ENCODE measurements around the gene ITGAX. TPM values are rescaled to one million over a fixed set of nuclear protein-coding genes. Genes with fewer than 3 reads are reported as not detected.

The ITGAX gene
- total RNA-seq, 1 experiment from 2014 or later, result 1.9 TPM

DNA sequence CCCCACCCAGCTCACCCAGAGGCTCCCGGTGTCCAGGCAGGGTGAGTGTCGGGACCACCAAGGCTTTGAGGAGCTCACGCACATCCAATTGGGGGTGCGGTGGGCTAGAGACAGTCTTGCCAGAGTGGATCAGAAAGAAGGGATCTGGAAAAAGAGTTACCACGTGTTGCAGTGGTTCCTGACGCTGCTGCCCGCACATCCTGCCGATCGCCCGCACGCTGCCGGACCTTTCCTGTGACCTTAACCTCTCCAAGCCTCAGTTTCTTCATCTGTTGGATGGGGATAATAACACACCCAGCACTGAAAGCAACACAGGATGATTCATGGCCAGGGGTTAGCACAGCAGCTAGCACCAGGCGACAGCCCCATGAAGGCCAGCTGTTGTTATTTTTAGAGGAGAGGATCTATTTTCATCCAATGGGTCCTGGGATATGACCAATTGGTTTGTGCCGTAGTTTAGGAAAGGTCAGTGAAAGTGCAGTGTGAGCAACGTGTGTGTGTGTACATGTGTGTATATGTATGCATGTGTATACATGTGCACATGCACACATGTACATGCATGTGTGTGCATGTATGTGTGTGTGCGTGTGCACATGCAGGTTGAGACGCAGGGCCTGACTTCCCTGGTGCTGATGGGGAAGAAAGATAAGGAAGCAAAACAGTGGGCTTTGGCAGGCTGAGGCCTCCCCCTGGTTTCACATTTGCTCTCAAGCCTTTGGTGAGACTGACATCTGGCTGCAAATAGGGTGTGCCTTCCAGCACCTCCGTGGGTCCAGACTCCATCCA lies 2.5 kb downstream of the ITGAX start:
- ATAC-seq (no peak), DNase-seq (ENCODE audit: low read depth, low spot score) (no peak)
- peaks cover 10 to 14% of the 10 kb centered on the region in 2 experiments; a peak in 3 of 4 replicates for H3K4me1 ChIP-seq (ENCODE audit: control insufficient read depth in 1 of 2, insufficient read depth in 2 of 2, low read length in 2 of 2)
- no peaks in the 10 kb centered on the region for H3K79me2 ChIP-seq (ENCODE audit: insufficient read depth, low read length)
- no peaks in the 10 kb centered on the region for H3K27me3 ChIP-seq (ENCODE audit: insufficient read depth, low read length)
- H3K4me3 ChIP-seq (replicated peaks in 1 of 2; ENCODE audit: low read depth in 1 of 2, low read length in 2 of 2), result no peak overlapping the region
- no peak overlapping the region for H3K27ac ChIP-seq (ENCODE audit: low read depth, low read length)
- ChIA-PET CTCF (no interaction called here), POLR2A (no interaction called here), RAD21 (ENCODE audit: low non-redundant PET in 1 of 2, low total read pairs in 2 of 2, uncharacterized antibody in 2 of 2, unreplicated experiment in 2 of 2) (no interaction called here)
- TF ChIP-seq CBX3 (IDR thresholded peaks at IDR 0.05; ENCODE audit: low read depth), result no peak
- no peak for TF ChIP-seq JUND (IDR thresholded peaks at IDR 0.05)
- TF ChIP-seq POLR2A (IDR thresholded peaks at IDR 0.05; ENCODE audit: borderline replicate concordance, extremely low read depth, insufficient read depth, insufficient read length), result no peak
- TF ChIP-seq EZH2 (IDR thresholded peaks at IDR 0.05), result no peak
- TF ChIP-seq ZFX (IDR thresholded peaks at IDR 0.05), result no peak
- TF ChIP-seq TCF7L2 (IDR thresholded peaks at IDR 0.05; ENCODE audit: borderline replicate concordance, extremely low read depth, insufficient read depth, insufficient read length), result no peak
- TF ChIP-seq EGR1 (IDR thresholded peaks at IDR 0.05; ENCODE audit: low read depth), result no peak
- no peak for TF ChIP-seq ZNF274 (IDR thresholded peaks at IDR 0.05; ENCODE audit: low read depth, low read length)
- TF ChIP-seq, protein P1, sequence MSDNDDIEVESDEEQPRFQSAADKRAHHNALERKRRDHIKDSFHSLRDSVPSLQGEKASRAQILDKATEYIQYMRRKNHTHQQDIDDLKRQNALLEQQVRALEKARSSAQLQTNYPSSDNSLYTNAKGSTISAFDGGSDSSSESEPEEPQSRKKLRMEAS (IDR thresholded peaks at IDR 0.05), result no peak
- TF ChIP-seq YY1 (IDR thresholded peaks at IDR 0.05; ENCODE audit: extremely low read depth, insufficient replicate concordance, low read depth, low read length), result no peak
- TF ChIP-seq, protein P2, sequence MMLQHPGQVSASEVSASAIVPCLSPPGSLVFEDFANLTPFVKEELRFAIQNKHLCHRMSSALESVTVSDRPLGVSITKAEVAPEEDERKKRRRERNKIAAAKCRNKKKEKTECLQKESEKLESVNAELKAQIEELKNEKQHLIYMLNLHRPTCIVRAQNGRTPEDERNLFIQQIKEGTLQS (IDR thresholded peaks at IDR 0.05), result no peak
- no peak for TF ChIP-seq POLR2AphosphoS5 (IDR thresholded peaks at IDR 0.05; ENCODE audit: low read depth, low read length)
- TF ChIP-seq, protein P3, sequence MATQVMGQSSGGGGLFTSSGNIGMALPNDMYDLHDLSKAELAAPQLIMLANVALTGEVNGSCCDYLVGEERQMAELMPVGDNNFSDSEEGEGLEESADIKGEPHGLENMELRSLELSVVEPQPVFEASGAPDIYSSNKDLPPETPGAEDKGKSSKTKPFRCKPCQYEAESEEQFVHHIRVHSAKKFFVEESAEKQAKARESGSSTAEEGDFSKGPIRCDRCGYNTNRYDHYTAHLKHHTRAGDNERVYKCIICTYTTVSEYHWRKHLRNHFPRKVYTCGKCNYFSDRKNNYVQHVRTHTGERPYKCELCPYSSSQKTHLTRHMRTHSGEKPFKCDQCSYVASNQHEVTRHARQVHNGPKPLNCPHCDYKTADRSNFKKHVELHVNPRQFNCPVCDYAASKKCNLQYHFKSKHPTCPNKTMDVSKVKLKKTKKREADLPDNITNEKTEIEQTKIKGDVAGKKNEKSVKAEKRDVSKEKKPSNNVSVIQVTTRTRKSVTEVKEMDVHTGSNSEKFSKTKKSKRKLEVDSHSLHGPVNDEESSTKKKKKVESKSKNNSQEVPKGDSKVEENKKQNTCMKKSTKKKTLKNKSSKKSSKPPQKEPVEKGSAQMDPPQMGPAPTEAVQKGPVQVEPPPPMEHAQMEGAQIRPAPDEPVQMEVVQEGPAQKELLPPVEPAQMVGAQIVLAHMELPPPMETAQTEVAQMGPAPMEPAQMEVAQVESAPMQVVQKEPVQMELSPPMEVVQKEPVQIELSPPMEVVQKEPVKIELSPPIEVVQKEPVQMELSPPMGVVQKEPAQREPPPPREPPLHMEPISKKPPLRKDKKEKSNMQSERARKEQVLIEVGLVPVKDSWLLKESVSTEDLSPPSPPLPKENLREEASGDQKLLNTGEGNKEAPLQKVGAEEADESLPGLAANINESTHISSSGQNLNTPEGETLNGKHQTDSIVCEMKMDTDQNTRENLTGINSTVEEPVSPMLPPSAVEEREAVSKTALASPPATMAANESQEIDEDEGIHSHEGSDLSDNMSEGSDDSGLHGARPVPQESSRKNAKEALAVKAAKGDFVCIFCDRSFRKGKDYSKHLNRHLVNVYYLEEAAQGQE (IDR thresholded peaks at IDR 0.05; ENCODE audit: low read depth), result no peak
- TF ChIP-seq, protein P4, sequence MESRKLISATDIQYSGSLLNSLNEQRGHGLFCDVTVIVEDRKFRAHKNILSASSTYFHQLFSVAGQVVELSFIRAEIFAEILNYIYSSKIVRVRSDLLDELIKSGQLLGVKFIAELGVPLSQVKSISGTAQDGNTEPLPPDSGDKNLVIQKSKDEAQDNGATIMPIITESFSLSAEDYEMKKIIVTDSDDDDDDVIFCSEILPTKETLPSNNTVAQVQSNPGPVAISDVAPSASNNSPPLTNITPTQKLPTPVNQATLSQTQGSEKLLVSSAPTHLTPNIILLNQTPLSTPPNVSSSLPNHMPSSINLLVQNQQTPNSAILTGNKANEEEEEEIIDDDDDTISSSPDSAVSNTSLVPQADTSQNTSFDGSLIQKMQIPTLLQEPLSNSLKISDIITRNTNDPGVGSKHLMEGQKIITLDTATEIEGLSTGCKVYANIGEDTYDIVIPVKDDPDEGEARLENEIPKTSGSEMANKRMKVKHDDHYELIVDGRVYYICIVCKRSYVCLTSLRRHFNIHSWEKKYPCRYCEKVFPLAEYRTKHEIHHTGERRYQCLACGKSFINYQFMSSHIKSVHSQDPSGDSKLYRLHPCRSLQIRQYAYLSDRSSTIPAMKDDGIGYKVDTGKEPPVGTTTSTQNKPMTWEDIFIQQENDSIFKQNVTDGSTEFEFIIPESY (IDR thresholded peaks at IDR 0.05; ENCODE audit: extremely low read depth, insufficient replicate concordance, low read length), result no peak
- H4K20me1 ChIP-seq (ENCODE audit: insufficient read depth), result no peaks in the 10 kb centered on the region
- no peaks in the 10 kb centered on the region for H3K9me2 ChIP-seq (ENCODE audit: insufficient read depth)
- no peak overlapping the region for H3K4me2 ChIP-seq (ENCODE audit: low read length)
- H3K36me3 ChIP-seq (ENCODE audit: control insufficient read depth in 1 of 2, insufficient read depth in 2 of 2, low read length in 2 of 2), result no peaks in the 10 kb centered on the region
- H3K9me3 ChIP-seq (ENCODE audit: control insufficient read depth in 1 of 2, insufficient read depth in 1 of 2, low read depth in 1 of 2, low read length in 2 of 2), result no peaks in the 10 kb centered on the region
- H2AFZ ChIP-seq (ENCODE audit: low read depth, low read length, poor library complexity, severe bottlenecking), result no peak overlapping the region
- no TSS peak for BruUV-seq (replicated peaks)
- intact Hi-C loops (cut with micrococcal nuclease), result no loop called here
- no peak overlapping the region for H3K9ac ChIP-seq (ENCODE audit: low read length)
